Spinal cord (tissue), 10 donors: ENCODE data around the gene PIAS1. TPM values are rescaled to one million over a fixed set of nuclear protein-coding genes. Genes with fewer than 3 reads are reported as not detected.
A peak's percentile ranks its signal among the peaks of the same experiment; 100 is the strongest.
"Not testable (repeated sequence)": the region's sequence is repeated elsewhere in the genome, so short reads cannot be mapped to it uniquely, and the experiment has no call there.

ENCODE experiments used
- DNase-seq, 6 donors: peaks; one replicate each; pipeline versions ENCODE4 v3.0.0 to v3.0.0-alpha.2; 2013 to 2015; ENCODE audit warnings: low spot score in 6 of 6, low read depth in 4 of 6
- H3K27ac ChIP-seq: one replicate; pipeline ENCODE4 v1.5.1; 2013; ENCODE audit warnings: low read depth, low read length, control low read depth
- H3K27me3 ChIP-seq: one replicate; pipeline ENCODE4 v1.6.1; 2013; ENCODE audit warnings: low read length; ENCODE audit not compliant: control insufficient read depth, insufficient read depth
- H3K36me3 ChIP-seq: one replicate; pipeline ENCODE4 v1.6.1; 2013; ENCODE audit warnings: low read length; ENCODE audit not compliant: control insufficient read depth, insufficient read depth
- H3K4me1 ChIP-seq: one replicate; pipeline ENCODE4 v1.6.1; 2013; ENCODE audit warnings: low read length; ENCODE audit not compliant: control insufficient read depth, insufficient read depth
- H3K4me3 ChIP-seq: one replicate; pipeline ENCODE4 v1.5.1; 2013; ENCODE audit warnings: low read depth, low read length, control low read depth
- H3K9me3 ChIP-seq: one replicate; pipeline ENCODE4 v1.6.1; 2013; ENCODE audit warnings: low read length; ENCODE audit not compliant: control insufficient read depth, insufficient read depth
- WGBS: methylation state at CpG from one replicate; pipeline ENCODE4 v1.1.5; 2013; ENCODE audit warnings: missing lambda C conversion rate; ENCODE audit not compliant: insufficient coverage; 5-methylcytosine and 5-hydroxymethylcytosine counted together
- polyA plus RNA-seq, 2 donors: library from polyadenylated mRNA; unstranded; fragments of 120-200 nt; gene quantifications; one replicate each; pipeline ENCODE4 v1.2.1, GENCODE V29; 2013; ENCODE audit not compliant: insufficient read length in 2 of 2
- total RNA-seq, 2 donors: library from RNA; depleted of rRNA in 1 of 2; stranded (reverse); fragments of 120-200 nt in 1 of 2; fragments of >200 nt in 1 of 2; gene quantifications; one replicate each; pipeline versions ENCODE4 v1.2.3 to v1.2.4, GENCODE V29; 2013 to 2014
- donor health status: healthy.

The PIAS1 gene
- total and polyA plus RNA-seq, 4 donors, result 34.4 to 48.5 (median 37.7) TPM

DNA sequence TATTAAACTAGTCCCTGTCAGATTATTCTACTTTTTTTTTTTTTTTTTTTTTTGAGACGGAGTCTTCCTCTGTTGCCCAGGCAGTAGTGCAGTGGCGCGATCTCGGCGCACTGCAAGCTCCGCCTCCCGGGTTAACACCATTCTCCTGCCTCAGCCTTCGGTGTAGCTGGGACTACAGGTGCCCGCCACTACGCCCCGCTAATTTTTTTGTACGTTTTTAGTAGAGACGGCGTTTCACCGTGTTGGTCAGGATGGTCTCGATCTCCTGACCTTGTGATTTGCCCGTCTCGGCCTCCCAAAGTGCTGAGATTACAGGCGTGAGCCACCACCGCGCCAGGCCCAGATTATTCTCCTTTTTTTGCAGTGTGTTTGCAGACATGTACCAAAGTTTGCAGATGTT, 4.9 kb downstream of the PIAS1 start:
- not testable (repeated sequence) for H3K27ac ChIP-seq, H3K4me1 ChIP-seq, H3K4me3 ChIP-seq, H3K36me3 ChIP-seq, H3K9me3 ChIP-seq, DNase-seq, H3K27me3 ChIP-seq
- 96% methylated on average over 16 of the region's 21 CpGs for WGBS

DNA sequence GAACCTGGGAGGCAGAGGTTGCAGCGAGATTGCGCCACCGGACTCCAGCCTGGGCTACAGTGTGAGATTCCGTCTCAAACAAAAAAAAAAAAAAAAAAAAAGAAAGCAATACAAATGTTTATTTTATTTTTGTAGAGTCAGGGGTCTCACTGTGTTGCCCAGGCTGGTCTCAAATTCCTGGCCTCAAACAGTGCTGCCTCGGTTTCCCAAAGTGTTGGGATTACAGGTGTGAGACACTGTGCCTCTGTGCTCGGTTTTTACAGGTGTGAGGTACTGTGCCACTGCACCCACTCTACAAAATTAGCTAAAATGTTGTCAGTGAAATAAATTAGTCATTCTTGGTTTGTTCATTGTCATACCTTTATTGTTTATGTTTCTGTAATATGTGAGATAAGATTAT, 5.5 kb downstream of the PIAS1 start:
- Histone ChIP-seq H3K27me3 (no peaks in the 10 kb centered on the region), H3K4me3 (no peak overlapping the region), H3K27ac (no peak overlapping the region), H3K4me1 (no peaks in the 10 kb centered on the region), H3K9me3 (no peaks in the 10 kb centered on the region), H3K36me3 (no peaks in the 10 kb centered on the region)
- no CpG with 5 or more reads among the region's 6 CpGs for WGBS
- no peak for DNase-seq

DNA sequence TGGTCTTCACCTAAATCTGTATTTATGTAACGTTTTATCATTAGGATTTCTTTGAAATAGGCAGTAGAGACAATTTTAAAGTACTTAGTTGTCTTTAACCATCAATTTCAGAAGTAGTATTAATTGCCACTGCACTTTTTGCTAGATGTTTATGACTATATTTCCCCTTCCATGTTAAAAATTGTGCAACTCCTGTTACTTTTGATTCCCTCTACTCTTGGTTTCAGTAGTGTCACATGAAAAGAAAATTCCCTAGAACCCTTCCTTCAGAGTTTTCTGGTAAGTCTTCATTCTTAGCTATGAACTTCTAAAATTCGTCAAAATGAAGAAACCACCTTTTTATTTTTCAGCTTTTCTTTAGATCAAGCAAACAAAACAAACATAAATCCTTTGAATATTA, 7.1 kb downstream of the PIAS1 start:
- Histone ChIP-seq H3K9me3 (no peaks in the 10 kb centered on the region), H3K36me3 (no peaks in the 10 kb centered on the region), H3K4me1 (no peaks in the 10 kb centered on the region), H3K27me3 (no peaks in the 10 kb centered on the region), H3K4me3 (no peak overlapping the region), H3K27ac (no peak overlapping the region)
- no peak for DNase-seq
- WGBS, result no CpG with 5 or more reads among the region's 2 CpGs

DNA sequence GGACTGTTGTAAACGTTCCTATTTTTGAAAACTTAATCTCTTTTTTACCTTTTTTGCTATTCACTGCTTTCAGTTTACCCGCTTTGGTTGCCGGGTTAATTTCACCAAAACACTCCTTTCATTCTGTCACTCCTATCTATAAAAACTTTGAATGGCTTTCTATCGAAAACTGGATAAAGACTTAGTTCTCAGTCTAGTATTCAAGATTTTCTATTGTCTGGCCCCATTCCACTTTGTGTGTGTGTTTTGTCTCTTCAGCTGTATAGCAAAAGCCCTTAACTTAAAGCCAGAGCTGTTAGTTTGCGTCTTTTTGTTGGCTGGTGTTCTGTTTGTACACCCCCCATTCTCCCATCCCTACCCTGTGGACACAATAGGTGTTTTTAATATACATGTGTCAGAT, 7.5 kb downstream of the PIAS1 start:
- no CpG with 5 or more reads among the region's 5 CpGs for WGBS
- H3K27ac ChIP-seq, result no peak overlapping the region
- no peaks in the 10 kb centered on the region for H3K9me3 ChIP-seq
- H3K4me1 ChIP-seq, result no peaks in the 10 kb centered on the region
- no peaks in the 10 kb centered on the region for H3K36me3 ChIP-seq
- no peaks in the 10 kb centered on the region for H3K27me3 ChIP-seq
- DNase-seq, result no peak
- no peak overlapping the region for H3K4me3 ChIP-seq

DNA sequence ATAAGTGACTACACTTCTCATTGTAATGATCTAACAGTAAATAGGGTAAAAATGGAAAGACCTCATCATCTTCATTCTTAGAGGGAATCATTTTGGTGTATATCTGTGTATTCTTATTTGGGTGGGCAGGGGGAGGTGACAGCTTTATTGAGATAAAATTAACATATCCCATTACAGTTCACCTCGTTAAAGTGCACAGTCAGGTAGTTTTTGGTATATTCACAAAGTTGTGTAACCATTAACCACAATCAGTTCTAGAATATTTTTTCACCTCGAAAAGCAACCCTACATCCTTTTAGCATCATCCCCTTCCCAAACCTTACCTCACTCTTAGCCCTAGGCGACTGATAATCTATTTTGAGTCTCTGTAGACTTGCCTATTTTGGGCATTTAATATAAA, 8.1 kb downstream of the PIAS1 start:
- no peaks in the 10 kb centered on the region for H3K36me3 ChIP-seq
- H3K27me3 ChIP-seq, result no peaks in the 10 kb centered on the region
- no peak for DNase-seq
- no CpG with 5 or more reads among the region's 3 CpGs for whole genome bisulfite sequencing
- H3K4me1 ChIP-seq, result no peaks in the 10 kb centered on the region
- no peak overlapping the region for H3K4me3 ChIP-seq
- H3K9me3 ChIP-seq, result no peaks in the 10 kb centered on the region
- no peak overlapping the region for H3K27ac ChIP-seq

DNA sequence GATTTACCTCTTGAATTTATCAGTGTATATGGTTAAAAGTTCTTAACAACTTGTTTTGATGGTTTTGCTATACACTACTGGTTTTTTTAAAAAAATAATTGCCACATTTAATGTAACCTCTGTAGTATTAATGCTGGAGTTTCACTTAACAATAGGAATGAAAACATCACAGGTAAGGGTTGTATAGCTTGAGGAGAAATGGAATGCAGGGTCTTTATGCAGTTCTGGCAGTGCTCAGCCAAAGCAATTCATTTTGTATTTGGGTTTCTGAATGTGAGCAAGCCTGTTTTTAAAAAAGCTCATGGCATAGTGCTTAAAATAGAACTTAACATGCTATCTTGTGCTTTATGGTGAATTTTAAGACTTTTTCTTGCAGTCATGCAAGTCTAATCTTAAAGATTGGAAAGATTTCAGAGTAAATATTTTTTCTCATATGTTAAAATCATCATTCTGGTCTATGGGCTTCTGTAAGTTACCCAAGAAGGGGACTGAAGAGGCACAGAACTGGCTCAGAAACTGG, 8.9 kb downstream of the PIAS1 start:
- no peaks in the 10 kb centered on the region for H3K4me1 ChIP-seq
- H3K4me3 ChIP-seq, result no peak overlapping the region
- DNase-seq, result peak in 1 of 6 donors; percentile 64
- peaks cover under 1% of the 10 kb centered on the region for H3K36me3 ChIP-seq
- no peaks in the 10 kb centered on the region for H3K27me3 ChIP-seq
- no peaks in the 10 kb centered on the region for H3K9me3 ChIP-seq
- H3K27ac ChIP-seq, result no peak overlapping the region

DNA sequence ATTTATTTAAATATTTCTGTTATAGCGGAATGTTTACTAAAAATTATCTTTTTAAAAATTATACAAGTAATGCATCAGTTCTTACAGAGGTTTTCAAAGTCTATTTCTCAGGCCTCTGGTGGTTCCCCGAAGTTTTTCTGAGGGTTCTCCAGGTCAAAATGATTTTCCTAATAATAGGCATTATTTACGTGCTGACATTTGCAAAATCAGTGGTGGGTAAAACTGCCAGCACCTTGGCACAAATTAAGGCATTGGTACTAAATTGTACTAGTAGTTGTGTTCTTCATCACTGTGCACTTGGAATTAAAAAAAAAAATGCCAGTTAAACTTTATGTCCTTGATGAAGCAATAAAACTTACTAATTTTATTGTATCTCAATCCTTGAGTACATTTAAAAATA, 9.5 kb downstream of the PIAS1 start:
- WGBS, result no CpG with 5 or more reads among the region's 3 CpGs
- H3K9me3 ChIP-seq, result no peaks in the 10 kb centered on the region
- no peaks in the 10 kb centered on the region for H3K27me3 ChIP-seq
- H3K4me1 ChIP-seq, result no peaks in the 10 kb centered on the region
- H3K4me3 ChIP-seq, result no peak overlapping the region
- H3K36me3 ChIP-seq, result peaks cover 3% of the 10 kb centered on the region
- H3K27ac ChIP-seq, result no peak overlapping the region
- DNase-seq, result no peak

DNA sequence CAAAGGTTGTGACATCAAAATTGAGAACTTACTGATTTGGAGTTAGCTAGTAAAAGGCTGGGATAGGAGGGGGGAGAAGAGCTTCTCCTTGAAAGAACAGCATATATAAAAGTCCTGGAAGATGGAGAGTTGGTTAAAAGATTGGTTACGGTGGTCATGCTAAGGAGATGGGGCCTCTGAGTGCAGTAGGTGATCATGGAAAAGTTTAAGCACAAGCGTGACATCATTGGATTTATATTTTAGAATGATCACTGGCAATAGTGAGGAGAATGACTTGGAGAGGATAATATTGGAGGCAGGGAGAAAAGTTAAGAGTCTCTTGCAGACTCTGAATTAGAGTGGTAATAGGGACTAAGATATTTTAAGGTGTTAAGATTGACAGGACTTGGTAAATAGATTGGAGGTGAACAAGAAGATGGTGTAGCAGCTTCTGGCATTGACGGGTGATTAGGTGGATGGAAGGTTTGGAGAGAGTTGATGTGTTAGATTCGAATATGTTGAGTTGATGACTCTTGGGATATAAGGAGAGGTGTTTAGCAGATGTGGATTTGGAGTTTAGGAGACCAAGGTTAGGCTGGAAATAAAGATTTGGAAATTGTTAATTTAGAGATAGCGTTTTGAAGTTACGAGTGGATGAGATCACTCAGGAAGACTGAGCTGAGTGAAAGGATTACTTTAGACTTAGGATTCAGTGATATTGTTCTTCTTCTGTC, 19.6 kb downstream of the PIAS1 start:
- H3K36me3 ChIP-seq, result no peaks in the 10 kb centered on the region
- no peak overlapping the region for H3K4me3 ChIP-seq
- no peak for DNase-seq
- 96% methylated on average over 4 of the region's 6 CpGs for WGBS
- no peaks in the 10 kb centered on the region for H3K27me3 ChIP-seq
- H3K4me1 ChIP-seq, result no peaks in the 10 kb centered on the region
- H3K9me3 ChIP-seq, result no peaks in the 10 kb centered on the region
- no peak overlapping the region for H3K27ac ChIP-seq

DNA sequence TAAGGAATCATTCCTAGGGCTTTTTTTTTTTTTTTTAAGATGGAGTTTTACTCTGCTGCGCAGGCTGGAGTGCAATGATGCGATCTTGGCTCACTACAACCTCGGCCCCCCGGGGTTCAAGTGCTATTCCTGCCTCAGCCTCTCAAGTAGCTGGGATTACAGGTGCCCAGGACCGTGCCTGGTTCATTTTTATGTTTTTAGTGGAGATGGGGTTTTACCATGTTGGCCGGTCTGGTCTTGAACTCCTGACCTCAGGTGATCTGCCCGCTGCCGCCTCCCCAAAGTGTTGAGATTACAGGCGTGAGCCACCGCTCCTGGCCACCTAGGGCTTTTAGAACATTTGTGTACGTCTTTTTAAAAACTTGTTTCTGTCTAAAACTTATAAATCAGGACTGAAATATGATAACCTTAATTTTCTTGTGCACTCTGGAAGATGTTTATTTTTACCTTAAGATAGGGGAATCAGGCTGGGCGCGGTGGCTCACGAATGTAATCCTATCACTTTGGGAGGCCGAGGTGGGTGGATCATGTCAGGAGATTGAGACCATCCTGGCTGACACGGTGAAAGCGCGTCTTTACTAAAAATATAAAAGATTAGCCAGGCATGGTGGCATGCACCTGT, 21.8 kb downstream of the PIAS1 start:
- over 99% methylated on average over 11 of the region's 18 CpGs for WGBS
- Histone ChIP-seq H3K36me3 (no peaks in the 10 kb centered on the region), H3K27ac (no peak overlapping the region), H3K4me3 (no peak overlapping the region), H3K4me1 (no peaks in the 10 kb centered on the region), H3K9me3 (no peaks in the 10 kb centered on the region), H3K27me3 (no peaks in the 10 kb centered on the region)
- DNase-seq, result no peak

DNA sequence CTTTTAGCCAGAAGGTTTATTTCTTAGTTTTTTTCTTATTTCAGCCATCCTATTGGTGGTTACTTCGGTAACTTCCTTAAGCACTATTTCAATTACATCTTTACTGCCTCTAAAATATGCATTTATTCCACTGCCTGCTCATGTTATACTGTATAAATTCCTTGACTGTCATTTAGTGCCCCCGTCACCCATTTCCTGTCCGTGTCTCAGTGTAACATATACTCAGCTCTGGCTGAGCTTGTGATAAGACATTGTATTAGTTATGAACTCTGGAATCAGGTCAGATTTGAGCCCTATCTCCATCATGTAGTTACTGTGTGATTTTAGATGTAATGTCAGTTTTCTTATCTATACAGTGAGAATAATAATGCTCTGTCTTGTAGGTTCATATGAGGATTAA, 24.2 kb downstream of the PIAS1 start:
- 83% methylated on average over 1 of the region's 3 CpGs for WGBS
- Histone ChIP-seq H3K27ac (no peak overlapping the region), H3K36me3 (no peaks in the 10 kb centered on the region), H3K4me3 (no peak overlapping the region), H3K27me3 (no peaks in the 10 kb centered on the region), H3K4me1 (no peaks in the 10 kb centered on the region), H3K9me3 (no peaks in the 10 kb centered on the region)
- no peak for DNase-seq
